HT1080 (cell line): ENCODE data around the gene SCAF1. TPM values are rescaled to one million over a fixed set of nuclear protein-coding genes. Genes with fewer than 3 reads are reported as not detected.
A peak's percentile ranks its signal among the peaks of the same experiment; 100 is the strongest.
"Not testable (repeated sequence)": the region's sequence is repeated elsewhere in the genome, so short reads cannot be mapped to it uniquely, and the experiment has no call there.

Source experiments
- DNase-seq: peaks from one replicate; pipeline ENCODE4 v3.0.0-alpha.2; 2015; ENCODE audit warnings: low read depth
- total RNA-seq: library from RNA; depleted of rRNA; stranded (reverse); fragments of >200 nt; shearing (Covaris generic); gene quantifications from 2 replicates; pipeline ENCODE4 v1.2.3, GENCODE V29; 2014

SCAF1 gene
- total RNA-seq, 1 experiment from 2014 or later: 31.7 TPM

DNA sequence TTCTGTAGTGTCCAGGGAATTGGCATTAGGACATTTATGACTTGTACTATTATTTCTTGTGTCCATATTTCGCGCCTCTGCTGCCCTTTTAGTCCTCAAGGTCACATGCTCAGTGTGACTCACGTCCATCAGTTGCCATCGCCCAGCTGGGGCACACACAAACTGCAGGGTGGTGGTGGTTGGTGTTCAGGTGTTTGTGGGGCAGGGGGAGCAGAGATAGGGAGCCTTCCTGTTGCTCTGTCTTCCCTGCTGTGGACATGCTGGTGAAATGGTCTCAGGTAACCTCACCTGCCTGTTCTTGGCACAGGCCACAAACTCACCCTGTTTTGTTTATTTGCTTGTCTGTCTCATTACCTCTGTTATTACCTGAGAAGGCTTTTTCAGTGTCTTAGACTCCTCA, 28.6 kb upstream of the SCAF1 start:
- DNase-seq: peak; percentile 68

DNA sequence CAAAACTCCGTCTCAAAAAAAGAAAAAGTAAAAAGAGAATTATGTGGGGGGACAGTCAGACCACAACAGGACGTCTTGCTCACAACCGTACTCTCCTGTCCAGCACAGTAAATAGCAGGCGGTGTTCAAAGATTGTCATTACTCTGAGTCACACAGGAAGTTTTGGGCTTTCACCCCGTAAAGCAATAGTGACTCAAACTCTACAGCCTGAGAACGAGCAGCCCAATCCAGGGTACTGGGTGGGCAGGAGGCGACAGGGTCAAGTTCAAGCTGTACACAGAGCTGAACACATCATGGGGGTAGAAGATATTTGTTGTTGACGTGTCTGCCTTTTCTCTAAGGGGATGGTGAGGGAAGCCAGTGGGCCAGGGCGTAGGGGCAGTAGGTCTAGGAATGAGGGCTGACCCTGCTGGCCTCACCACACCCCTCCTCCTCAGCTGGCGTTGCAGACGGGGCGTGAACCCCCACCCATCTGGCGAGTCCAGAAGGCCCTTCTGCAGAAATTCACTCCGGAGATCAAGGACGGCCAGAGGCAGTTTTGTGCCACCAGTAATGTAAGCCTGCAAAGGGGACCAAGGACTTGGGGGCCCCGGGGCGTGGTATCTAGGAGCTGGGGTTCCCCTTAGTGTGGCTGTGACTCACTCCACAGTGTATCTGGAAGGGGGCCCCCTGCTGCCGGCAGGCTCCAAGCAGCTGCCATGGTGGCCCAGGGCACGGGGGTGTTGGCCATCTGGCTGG, 27.7 kb upstream of the SCAF1 start:
- peak; percentile 98 for DNase-seq

GRCh38 chr19:49615861-49616260, 26.1 kb upstream of the SCAF1 start:
- no peak for DNase-seq

DNA sequence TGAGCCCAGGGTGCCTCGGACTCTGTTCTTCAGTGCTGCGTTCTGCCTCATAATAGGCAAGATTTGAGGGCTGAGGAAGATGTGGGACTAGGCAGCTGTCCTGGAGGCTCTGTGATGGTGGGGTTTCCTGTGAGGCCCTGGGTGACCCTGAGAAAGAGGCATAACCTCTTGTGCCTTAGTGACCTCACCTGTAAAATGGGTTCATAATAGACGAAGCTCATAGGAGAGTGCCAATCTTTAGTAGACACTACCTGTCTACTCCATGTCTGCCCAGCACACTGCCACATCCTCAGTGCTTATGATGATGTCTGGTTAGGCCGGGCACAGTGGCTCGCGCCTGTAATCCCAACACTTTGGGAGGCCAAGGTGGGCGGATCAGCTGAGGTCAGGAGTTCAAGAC, 25.5 kb upstream of the SCAF1 start:
- DNase-seq: no peak

- no peak for DNase-seq
These were observed 25.1 kb upstream of the SCAF1 start for GRCh38 chr19:49616945-49617344.

GRCh38 chr19:49617860-49618259, 24.1 kb upstream of the SCAF1 start:
- DNase-seq: not testable (repeated sequence)

DNA sequence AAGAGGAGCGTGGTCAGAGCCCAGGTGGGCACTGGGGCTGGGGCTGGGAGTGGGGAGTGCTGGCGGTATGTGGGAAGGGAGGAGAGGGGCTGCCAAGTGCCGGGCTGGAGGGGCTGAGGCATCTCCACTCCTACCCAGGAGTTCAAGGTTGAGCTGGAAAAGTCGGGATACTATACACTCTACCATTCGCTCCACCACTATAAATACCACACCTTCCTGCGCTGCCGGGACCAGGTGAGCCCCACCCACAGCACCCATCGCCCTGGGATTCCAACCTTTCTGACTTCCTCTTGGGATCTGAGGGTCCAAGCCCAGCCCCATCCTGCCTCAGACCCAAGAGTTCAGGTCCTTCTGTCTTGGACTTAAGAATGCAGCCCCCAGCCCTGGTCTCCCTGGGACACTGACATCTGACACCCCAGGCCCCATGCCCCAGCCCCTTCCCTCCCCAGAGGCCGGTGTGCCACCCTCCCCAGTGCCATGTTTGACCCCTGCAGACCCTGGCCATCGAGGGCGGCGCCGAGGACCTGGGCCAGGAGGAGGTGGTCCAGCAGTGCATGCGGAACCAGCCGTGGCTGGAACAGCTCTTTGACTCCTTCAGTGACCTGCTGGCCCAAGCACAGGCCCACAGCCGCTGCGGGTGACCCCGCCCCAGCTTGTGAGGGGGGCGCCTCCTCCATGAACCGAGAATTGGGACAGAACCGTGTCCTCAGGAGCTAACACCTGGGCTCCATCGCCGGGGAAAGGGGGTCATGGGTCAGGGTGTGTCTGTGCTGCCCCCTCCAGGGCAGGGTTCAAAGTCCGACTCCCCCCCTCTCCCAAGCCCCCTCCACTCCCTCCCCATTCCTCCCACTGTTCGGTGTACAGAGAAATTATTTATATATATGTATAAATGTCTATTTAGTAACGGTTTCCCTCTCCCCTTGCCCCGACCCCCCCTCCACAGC, 16.8 kb upstream of the SCAF1 start:
- no peak for DNase-seq

DNA sequence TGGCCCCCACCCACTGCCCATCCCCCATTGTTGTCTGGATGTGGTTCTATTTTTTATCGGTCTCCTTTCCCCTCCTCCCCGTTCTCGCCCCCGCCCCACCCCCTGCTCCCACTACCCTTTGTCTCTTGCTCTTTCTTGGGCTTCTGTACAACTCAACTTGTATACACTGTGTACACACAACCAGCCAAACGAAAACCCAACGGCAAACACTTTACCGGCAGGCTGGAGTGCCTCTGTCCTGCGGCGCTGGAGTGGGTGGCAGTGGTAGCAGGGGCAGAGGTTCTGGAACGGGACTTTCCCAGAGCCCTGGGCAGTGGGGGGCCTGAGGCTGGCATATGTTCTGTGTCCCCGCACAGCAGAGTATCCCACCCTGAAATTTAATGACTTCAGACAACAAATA, 15.8 kb upstream of the SCAF1 start:
- DNase-seq: no peak

DNA sequence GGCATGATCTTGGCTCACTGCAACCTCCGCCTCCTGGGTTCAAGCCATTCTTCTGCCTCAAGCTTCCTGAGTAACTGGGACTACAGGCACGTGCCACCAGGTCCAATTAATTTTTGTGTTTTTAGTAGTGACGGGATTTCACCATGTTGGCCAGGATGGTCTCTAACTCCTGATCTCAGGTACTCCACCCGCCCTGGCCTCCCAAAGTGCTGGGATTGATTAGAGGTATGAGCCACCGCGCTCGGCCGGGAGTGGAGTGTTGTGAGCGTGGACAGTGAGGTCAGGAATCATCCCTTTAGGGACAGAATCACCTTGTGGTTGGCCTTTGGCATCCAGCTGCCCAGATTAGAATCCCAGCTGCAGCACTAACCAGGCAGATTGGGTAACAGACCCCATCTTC, 12.3 kb upstream of the SCAF1 start:
- DNase-seq: no peak

- no peak for DNase-seq
These were observed 10.9 kb upstream of the SCAF1 start for GRCh38 chr19:49631014-49631588.

DNA sequence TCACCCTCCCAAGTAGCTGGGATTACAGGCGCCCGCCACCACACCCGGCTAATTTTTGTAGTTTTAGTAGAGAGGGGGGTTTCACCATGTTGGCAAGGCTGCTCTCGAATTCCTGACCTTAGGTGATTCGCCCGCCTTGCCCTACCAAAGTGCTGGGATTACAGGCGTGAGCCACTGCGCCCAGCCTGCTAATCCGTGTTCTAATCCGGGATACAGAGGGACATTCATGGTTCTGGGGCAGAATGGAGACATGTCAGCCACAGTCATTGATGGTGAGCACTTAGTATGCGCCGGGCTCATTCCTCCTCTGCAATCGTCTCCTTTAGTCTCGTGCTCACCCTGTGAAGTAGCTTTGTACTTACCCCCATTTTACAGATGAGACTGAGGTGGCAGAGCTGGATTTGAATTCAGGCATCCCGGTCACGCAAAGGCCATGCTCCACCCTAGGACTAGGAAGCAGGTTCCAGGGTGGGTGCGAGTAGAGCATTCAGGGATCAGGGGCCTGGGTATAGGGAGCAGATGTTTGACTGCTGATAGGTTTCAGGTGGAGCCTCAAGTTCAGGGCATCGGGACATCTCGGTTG, 10.3 kb upstream of the SCAF1 start:
- DNase-seq: no peak

- DNase-seq: no peak
These were observed 9.4 kb upstream of the SCAF1 start for GRCh38 chr19:49632576-49632975.

DNA sequence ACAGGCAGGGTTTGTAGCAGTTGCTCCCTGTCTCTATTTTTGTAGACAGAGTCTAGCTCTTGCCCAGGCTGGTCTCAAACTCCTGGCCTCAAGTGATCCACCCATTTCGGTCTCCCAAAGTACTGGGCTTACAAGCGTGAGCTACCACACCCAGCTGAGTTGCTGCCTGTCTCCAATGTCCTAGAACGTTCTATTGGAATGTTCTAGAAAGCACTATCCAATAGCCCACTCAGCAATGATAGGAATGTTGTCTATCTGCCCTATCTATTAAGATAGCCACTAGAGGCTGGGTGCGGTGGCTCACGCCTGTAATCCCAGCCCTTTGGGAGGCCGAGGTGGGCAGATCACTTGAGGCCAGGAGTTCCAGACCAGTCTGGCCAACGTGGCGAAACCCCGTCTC, 8.7 kb upstream of the SCAF1 start:
- not testable (repeated sequence) for DNase-seq

DNA sequence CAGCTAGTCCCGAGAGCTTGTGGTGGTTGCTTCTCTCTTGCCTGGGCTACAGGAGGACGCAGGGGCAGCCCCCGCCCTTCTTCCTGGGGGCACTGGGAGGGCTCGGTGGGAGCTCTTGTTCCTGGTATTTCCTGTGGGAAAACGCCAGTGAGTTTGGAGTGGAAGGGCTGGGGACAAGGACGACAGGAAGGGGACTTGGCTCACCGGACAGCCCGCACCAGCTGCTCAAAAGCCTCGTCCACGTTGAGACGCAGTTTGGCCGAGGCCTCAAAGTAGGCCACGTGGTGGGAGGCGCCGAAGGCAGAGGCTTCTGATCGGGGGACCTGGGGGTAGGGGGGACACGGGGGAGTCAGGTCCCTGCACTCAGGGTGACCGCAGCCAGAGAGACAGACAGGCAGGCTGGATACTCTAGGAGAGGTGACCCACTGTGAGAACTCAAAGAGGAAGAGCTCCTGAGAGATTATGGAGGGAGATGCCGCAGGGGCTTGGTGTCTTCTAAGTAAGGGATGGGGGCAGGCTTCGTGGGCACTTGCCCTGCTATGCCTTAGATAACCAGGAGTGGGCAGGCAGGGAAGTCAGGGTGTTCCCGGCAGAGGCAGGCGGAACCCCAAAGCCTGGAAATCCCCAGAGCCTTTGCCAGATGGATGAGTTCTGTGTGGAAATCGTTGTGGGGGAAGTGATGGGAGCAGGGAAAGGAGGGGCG, 6.3 kb upstream of the SCAF1 start:
- no peak for DNase-seq

DNA sequence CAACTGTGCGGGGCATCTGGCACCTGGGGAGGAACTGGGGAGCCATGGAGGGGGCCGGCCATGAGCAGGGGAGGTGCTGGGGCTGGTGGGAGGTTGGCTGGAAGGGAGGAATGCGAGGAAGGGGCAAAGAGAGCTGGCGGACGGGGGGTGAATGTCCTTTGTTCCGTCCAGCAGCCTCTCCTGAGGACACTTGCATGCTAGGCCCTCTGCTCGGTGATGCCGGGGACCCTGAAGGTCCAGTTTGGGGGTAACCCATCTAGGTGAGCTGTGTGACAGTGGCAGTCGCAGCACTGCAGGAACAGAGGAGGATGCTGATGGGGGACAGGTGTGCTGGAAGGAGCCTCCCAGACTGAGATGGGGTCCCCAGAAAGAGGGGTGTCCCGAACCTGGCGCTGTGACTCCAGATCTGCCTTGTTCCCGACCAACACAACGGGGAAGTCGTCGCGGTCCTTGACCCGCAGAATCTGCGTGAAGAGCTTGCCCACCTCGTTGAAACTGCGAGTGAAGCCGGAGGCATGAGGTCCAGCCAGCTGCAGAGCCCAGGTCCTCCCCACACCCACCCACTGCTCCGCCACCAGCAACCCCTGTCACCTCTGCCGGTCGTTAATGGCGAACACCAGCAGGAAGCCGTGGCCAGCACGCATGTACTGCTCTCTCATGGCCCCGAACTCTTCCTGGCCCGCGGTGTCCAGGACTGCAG, 5.6 kb upstream of the SCAF1 start:
- DNase-seq: no peak

DNA sequence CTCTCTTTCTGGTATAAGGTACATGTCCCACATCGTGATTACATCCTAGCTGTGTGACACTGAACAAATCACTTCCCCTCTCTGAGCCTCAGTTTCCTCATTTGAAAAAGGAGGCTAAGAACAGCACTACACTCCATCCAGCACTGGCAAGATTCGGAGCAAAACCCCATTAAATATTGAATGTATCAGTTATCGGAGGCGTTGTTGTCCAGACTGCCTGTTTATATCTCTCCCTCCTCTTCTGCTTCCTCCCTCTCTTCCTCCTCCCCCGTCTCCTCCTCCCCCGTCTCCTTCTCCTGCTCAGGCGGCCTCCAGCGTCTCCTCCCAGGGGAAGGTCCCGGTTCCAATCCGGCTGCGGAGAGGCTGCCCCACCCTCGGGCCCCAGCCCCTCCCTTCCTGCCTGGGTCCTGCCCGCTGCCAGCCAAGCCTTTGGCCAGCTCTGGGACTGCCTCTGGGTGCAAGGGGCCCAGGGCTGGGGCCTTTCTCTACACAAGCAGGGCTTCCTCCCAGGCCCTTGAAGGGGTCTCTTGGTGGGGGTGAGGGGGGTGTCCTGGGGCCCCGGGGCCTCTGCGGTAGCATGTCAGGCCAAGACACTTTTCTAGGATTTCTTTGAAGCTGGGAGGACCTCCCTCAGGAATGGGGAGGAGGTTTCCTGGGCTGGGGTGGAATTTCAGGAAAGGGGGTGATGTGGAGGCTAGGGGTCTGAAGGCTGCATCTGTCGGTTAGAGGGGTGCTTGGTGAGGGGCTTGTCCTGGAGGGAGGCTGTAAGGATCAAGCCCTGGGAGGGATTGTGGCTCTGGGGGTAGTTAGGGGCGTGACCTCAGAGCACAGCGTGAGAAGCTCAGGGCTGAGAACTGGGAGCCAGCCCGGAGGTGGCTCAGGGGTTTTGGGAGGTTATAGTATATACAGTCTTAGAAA, 3.9 kb upstream of the SCAF1 start:
- peak; percentile 83 for DNase-seq

DNA sequence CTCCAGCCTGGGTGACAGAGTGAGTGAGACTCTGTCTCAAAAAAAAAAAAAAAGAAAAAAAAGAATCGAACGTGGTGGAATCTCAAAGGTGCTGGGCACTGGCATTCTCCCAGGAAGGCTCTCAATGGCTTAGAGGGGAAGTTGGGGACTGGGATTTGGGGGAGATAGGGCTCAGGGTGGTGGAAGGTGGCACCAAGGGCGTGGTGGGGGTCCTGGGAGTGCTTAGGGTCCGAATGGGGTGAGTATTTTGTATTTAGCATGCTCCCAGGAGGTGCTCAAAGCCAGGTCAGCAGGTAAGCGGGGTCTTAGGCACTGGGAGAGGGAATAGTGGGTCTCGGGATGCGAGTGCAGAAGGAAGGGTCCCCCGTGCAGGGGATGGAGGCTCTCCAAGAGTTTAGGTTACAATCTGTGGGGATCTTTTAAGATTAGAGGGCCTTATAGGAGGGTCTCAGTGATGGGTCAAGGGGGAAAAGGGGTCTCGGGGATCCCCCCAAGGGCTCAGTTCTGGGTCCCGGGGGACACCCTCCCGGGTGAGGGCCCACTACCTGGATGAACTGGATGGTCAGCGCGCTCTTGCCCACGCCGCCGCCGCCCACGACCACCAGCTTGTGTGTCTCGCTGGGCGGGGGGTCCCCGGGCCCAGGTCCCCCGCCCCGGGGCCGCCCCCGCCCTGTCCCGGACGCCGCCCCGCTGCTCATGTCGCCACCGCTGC, 2.5 kb upstream of the SCAF1 start:
- DNase-seq: no peak

DNA sequence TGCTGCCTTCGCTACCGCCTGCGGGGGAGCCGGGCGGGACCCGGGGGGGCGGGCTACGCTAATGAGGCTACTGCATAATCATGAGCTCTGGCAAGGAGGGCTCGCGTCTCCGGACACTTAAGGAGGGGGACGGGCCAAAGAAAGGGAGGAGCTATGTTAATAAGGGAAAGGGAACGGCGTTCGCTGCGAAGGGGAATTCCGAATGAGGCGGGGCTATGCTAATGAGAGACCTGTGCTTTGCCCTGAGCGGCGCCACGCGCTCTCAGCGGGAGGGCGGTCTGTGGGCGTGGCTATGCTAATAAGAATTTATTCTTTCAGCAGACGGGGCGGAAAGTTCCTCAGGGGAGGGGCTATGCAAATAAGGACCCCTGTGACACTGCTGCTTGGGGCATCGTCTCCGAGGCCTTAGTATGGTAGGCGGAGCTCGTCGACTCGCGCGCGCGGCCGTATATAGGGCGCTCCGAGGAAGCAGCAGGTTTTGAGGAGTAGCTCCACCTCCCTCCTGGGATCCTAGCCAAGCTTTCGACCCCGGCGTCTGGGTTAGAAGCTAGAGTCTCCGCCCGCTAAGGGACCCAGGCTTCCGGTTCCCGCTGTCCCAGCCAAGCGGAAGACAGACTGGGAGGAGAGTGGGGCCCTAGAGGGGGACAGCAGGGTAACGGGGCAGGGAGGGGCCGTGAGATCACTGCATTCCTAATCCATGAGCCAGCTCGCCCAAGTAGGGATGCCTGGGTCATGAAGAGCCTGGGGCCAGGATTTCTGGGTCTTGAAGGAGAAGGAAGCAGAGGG, 1.7 kb upstream of the SCAF1 start, which contains the start of gene RRAS:
RRAS (minus strand) TSS at position 31 of the 786 bp plus-strand sequence. CDS start 45 bp downstream, outside the sequence.
- DNase-seq: peak; percentile 100
